OCI-M1 (cell line): Measurements from ENCODE around the gene GNAI2.

ENCODE experiments used
- DNase-seq: peaks from one replicate; lab custom pipeline; 2025; lab: John Stamatoyannopoulos, UW

GNAI2 gene

GRCh38 chr3:50235716-50236483 is at the start of gene GNAI2:
Gene GNAI2 (plus strand): TSS chr3:50236204. CDS start chr3:50236336, 132 bp downstream.
- DNase-seq = peak; percentile 97

GRCh38 chr3:50187750-50188149 is 48.3 kb upstream of the GNAI2 start:
- no peak for DNase-seq

GRCh38 chr3:50189274-50189673 is 46.7 kb upstream of the GNAI2 start:
- peak; percentile 76 for DNase-seq

DNA sequence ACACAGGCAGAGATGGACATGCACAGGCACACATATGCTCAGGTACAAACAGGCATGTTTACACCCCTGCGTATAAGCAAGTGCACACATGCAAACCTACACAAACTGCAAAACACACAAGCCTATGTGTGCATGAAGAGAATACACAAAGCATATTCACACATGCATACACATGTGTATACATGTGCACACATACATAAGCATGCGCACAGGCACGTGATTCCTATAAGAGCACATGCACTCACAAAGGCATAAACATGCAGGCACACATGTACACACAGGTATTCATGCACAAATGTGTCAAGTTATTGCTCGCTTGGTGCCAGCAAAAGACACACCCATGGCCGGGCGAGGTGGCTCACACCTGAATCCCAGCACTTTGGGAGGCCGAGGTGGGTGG is 46.0 kb upstream of the GNAI2 start:
- DNase-seq = no peak

DNA sequence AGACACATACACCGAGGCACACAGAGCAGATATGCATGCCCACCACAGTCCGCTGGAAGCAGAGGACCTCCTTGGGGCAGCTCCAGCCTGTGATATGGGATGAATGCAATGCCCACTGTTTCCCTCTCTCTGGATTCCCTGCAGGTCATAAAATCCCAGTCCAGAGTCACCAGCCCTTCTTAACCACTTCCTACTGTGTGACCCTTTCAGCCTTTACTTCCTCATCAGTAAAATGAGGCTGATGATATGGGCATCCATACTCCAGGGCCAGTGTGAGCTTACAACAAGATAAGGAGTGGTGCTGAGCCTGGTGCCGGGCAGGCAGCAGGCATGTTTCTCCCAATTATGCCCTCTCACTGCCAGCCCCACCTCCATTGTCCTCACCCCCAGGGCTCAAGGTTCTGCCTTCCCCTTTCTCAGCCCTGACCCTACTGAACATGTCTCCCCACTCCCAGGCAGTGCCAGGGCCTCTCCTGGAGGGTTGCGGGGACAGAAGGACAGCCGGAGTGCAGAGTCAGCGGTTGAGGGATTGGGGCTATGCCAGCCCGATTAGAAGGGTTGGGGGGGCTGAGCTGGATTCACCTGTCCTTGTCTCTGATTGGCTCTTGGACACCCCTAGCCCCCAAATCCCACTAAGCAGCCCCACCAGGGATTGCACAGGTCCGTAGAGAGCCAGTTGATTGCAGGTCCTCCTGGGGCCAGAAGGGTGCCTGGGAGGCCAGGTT is 44.9 kb upstream of the GNAI2 start, which contains the start of gene GNAT1:
Gene GNAT1, plus strand, starts transcription at position 675 of the 725 bp plus-strand sequence. CDS start 116 bp downstream, outside the sequence.
- peak; percentile 15 for DNase-seq

- no peak for DNase-seq
Observed at GRCh38 chr3:50192124-50192523, 43.9 kb upstream of the GNAI2 start.

DNA sequence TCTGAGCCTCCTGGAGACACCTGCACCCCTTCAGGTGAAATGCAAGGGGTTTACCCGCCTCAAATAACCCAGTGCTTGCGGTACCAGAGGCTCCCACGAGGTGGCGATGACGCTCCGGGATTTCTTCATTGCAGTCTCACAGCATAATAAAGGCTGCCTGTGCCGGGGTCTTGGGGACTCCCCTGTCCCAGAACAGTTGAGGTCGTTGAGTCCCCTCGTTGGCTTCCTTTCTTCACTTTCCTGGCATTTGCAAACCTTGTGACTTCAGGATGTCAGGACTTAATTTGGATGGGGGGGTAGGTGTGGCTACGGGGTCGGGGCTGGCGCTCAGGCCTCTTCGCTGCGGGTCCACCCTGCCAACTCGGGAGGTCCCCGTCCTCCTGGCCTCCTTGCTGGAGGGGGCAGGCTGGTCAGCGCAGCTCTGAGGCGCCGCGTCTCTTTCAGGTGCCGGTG is 43.3 kb upstream of the GNAI2 start:
- DNase-seq = peak; percentile 74

DNA sequence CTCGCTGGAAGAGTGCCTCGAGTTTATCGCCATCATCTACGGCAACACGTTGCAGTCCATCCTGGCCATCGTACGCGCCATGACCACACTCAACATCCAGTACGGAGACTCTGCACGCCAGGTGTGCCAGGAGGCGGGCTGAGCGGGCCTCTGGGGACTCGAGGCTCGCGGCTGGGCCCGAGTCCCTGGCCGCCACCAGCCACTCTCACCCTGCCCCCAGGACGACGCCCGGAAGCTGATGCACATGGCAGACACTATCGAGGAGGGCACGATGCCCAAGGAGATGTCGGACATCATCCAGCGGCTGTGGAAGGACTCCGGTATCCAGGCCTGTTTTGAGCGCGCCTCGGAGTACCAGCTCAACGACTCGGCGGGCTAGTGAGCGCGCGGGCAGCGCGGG is 42.7 kb upstream of the GNAI2 start:
- DNase-seq = no peak

DNA sequence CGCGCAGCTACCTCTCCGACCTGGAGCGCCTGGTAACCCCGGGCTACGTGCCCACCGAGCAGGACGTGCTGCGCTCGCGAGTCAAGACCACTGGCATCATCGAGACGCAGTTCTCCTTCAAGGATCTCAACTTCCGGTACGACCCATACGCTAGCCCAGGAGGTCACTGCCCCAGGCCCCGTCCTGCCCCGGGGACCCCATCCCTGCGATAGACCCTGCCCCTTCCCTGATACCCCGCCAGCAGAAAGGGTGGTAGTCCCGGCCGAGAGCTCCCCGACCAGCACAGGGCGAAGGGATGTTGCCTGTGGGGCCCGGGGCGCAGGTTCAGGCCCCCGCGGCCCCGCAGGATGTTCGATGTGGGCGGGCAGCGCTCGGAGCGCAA is 42.3 kb upstream of the GNAI2 start:
- no peak for DNase-seq

DNA sequence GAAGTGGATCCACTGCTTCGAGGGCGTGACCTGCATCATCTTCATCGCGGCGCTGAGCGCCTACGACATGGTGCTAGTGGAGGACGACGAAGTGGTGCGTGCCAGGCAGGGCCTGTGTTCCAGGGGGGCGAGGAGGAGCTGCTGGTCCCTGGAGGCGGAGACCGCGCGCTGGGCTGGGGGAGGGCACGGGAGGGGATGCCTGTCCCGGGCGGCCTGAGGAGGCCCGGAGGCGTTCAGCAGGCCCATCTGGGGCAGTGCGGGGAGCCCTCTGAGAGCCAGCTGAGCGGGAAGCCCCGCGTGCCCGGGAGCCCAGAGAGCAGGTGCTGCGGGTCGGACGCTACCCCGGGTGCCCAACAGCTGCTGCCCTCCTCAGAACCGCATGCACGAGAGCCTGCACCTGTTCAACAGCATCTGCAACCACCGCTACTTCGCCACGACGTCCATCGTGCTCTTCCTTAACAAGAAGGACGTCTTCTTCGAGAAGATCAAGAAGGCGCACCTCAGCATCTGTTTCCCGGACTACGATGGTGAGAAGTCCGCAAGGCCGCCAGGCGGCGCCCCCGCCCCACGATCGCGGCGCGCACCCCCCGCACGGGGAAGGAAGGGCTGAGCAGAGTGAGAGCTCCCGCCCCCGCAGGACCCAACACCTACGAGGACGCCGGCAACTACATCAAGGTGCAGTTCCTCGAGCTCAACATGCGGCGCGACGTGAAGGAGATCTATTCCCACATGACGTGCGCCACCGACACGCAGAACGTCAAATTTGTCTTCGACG is 41.7 kb upstream of the GNAI2 start:
- DNase-seq = peak; percentile 18

- DNase-seq = no peak
Observed at GRCh38 chr3:50194903-50195500, 41.0 kb upstream of the GNAI2 start.

- DNase-seq = no peak
Observed at GRCh38 chr3:50195501-50196252, 40.3 kb upstream of the GNAI2 start.

DNA sequence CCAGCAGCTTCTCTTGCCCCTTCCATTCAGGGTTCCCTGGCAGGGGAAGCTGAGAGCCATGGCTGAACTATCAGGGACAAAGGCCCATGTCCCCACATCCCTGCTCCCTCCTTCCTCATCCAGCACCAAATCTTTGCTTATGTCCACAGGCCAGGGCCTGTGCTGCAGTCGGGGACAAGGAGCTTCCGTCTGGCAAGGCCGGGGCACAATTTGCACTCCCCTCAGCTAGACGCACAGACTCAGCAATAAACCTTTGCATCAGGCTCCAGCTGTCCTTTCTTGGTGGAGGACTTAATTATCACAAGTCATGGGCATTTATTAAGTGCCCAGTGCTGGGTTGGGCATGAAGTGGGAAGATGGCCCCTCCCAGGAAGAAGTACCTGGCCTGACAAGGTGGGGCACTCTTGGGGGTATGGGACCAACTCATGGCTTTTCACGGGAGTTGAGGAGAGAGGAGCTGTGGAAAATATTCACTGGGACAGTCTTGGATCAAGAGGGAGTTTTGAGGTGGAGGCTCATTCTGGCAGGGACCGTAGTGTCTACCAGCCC is 39.7 kb upstream of the GNAI2 start:
- no peak for DNase-seq

DNA sequence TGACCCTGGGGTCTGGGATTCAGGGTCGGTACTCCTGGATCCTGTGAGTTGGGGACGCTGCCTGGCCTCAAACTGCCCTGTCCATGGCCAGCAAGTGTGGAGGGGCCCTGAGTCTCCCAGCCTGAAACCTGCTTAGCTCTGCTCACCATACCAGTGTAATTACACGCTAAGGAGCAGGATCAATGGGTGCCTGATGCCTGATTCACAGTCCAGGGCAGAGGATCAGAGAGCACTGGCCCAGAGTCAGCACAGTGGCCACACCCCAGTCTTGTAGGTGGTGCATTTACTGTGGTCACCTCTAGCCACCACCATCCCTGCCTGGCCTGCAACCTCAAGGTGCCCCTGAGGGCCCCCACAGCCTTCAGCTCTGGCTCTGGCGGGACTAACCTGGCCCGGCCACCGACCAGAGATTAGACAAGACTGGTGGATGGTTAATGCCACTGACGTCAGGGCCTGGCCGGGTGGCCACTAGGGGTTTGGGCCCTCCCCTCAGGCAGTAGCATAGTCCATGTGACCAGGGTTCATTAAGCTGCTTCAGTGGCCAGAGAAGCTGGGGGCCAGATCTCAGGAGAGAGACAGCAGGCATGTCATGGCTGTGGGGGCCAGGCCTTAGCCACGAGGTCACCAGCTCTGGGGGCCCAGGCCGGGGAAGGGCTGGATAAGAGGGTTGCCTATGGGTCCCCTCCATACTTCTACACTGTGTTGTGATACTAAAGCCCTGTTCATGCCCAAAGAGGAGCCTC is 34.3 kb upstream of the GNAI2 start:
- DNase-seq = peak; percentile 9

DNA sequence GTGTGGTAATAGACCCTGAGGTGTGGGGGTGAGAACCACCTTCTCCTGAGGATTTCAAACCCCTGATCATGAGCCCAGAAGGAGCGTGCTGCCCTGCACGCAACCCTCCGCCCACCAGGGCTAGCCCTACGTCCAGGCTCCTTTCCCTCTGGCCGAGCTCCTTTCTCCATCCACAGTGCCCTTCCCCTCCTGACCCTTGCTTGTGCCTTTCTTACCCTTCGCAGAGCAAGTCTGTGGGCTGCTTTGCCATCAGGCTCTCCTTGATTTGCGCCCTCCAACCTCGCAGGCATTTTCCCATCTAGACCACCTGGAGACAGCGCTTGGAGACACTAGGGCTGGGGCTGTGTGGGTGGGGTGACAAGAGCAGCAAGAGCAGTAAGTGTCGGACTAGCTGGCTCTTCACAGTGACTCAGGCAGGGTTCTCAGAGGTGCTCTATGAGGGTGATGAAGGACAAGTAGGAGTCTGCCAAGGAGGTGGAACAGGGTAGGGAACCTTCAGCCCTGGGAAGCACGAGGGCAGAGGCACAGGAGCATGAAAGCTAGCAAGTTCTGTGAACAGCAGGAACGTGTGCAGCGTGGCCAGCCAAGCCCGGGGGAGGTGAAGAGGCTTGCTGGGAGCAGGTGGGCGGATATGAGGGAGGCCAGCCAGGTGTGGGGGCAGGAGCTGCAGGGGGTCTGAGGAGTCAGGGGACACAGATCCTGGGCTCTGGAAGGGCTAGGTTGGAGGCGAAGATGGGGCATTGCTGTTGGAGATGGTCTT is 33.5 kb upstream of the GNAI2 start:
- DNase-seq = no peak

GRCh38 chr3:50203113-50203808 is 32.7 kb upstream of the GNAI2 start:
- DNase-seq = no peak

- DNase-seq = no peak
Observed at GRCh38 chr3:50203809-50204803, 31.9 kb upstream of the GNAI2 start.
